HEK293 (cell line): ENCODE data around the gene PCDHGC5.

Experiments used
- CTCF ChIA-PET: fragments of 350-600 bp; formaldehyde crosslinking; extraction: SDS; loops from one replicate; lab custom pipeline; 2021; ENCODE audit warnings: antibody characterized with exemption; lab: Yijun Ruan, JAX
- POLR2A ChIA-PET: fragments of 300-600 bp; formaldehyde crosslinking; extraction: SDS; loops from one replicate; lab custom pipeline; 2020; ENCODE audit warnings: antibody characterized with exemption, inconsistent platforms; lab: Yijun Ruan, JAX
- H3K27ac ChIP-seq: fragments of 200-500 bp; sonication (Bioruptor generic); 2 replicates; pipeline ENCODE4 v1.5.1; 2014; ENCODE audit warnings: low read depth, low read length, control low read depth, inconsistent platforms; ENCODE audit errors: extremely low read depth
- H3K36me3 ChIP-seq, 2 experiments: fragments of 200-500 bp in 1 of 2; sonication (Bioruptor generic) in 1 of 2; 1 replicate in 1 of 2; 2 replicates in 1 of 2; pipeline ENCODE4 v1.5.1; 2014 to 2017; ENCODE audit warnings: inconsistent platforms in 2 of 2, low read length in 2 of 2; ENCODE audit not compliant: control insufficient read depth in 2 of 2, insufficient read depth in 1 of 2
- H3K4me1 ChIP-seq: fragments of 200-500 bp; sonication (Bioruptor generic); 2 replicates; pipeline ENCODE4 v1.5.1; 2014; ENCODE audit warnings: mild to moderate bottlenecking, low read length, inconsistent platforms; ENCODE audit not compliant: control insufficient read depth, insufficient read depth
- H3K4me3 ChIP-seq: 2 replicates; pipeline ENCODE4 v1.5.1; 2011; ENCODE audit warnings: low read depth, mild to moderate bottlenecking, control low read depth, low read length, moderate library complexity
- H3K9me3 ChIP-seq: fragments of 200-500 bp; sonication (Bioruptor generic); 2 replicates; pipeline ENCODE4 v1.5.1; 2014; ENCODE audit warnings: low read depth, low read length, inconsistent platforms; ENCODE audit not compliant: control insufficient read depth, insufficient read depth
- BCL11B ChIP-seq: fragments of 450-650 bp; formaldehyde crosslinking; IDR thresholded peaks from 2 replicates; pipeline ENCODE4 v1.5.1; 2016; ENCODE audit warnings: low read depth, missing biosample characterization, missing genetic modification characterization
- EGR2 ChIP-seq: fragments of 450-650 bp; formaldehyde crosslinking; IDR thresholded peaks from 2 replicates; pipeline ENCODE4 v1.5.1; 2016; ENCODE audit warnings: low read depth, missing biosample characterization, missing genetic modification characterization
- HOXC10 ChIP-seq: sonication (generic); formaldehyde crosslinking; IDR thresholded peaks from 2 replicates; pipeline ENCODE4 v1.8.1; 2023; ENCODE audit warnings: mild to moderate bottlenecking, missing genetic modification reagents
- KLF1 ChIP-seq: fragments of 450-650 bp; formaldehyde crosslinking; IDR thresholded peaks from 2 replicates; pipeline ENCODE4 v1.5.1; 2016; ENCODE audit warnings: missing biosample characterization, missing genetic modification characterization
- SP3 ChIP-seq: fragments of 450-650 bp; formaldehyde crosslinking; IDR thresholded peaks from 2 replicates; pipeline ENCODE4 v1.5.1; 2016; ENCODE audit warnings: missing biosample characterization, missing genetic modification characterization
- SP7 ChIP-seq: fragments of 450-650 bp; formaldehyde crosslinking; IDR thresholded peaks from 2 replicates; pipeline ENCODE4 v1.5.1; 2016; ENCODE audit warnings: missing biosample characterization, missing genetic modification characterization
- ZBTB21 ChIP-seq: fragments of 450-650 bp; formaldehyde crosslinking; IDR thresholded peaks from 2 replicates; pipeline ENCODE4 v1.5.1; 2017; ENCODE audit warnings: missing biosample characterization, missing genetic modification characterization
- ZBTB7A ChIP-seq: fragments of 450-650 bp; formaldehyde crosslinking; IDR thresholded peaks from 2 replicates; pipeline ENCODE4 v1.5.1; 2016; ENCODE audit warnings: low read depth, missing biosample characterization, missing genetic modification characterization
- ZFHX2 ChIP-seq: fragments of 450-650 bp; formaldehyde crosslinking; conservative IDR thresholded peaks from 2 replicates; pipeline ENCODE4 v1.5.1; 2016; ENCODE audit warnings: missing biosample characterization, missing genetic modification characterization
- ZIC2 ChIP-seq: fragments of 450-650 bp; formaldehyde crosslinking; IDR thresholded peaks from 2 replicates; pipeline ENCODE4 v1.5.1; 2016; ENCODE audit warnings: missing biosample characterization, missing genetic modification characterization
- ZNF133 ChIP-seq: fragments of 450-650 bp; formaldehyde crosslinking; IDR thresholded peaks from 2 replicates; pipeline ENCODE4 v1.5.1; 2016; ENCODE audit warnings: missing biosample characterization, missing genetic modification characterization
- ZNF211 ChIP-seq: fragments of 450-650 bp; formaldehyde crosslinking; IDR thresholded peaks from 2 replicates; pipeline ENCODE4 v1.5.1; 2016; ENCODE audit warnings: low read depth, missing biosample characterization, missing genetic modification characterization
- ZNF239 ChIP-seq: fragments of 450-650 bp; formaldehyde crosslinking; IDR thresholded peaks from 2 replicates; pipeline ENCODE4 v1.5.1; 2016; ENCODE audit warnings: missing biosample characterization, missing genetic modification characterization
- ZNF404 ChIP-seq: fragments of 450-650 bp; formaldehyde crosslinking; IDR thresholded peaks from 2 replicates; pipeline ENCODE4 v1.5.1; 2017; ENCODE audit warnings: missing biosample characterization, missing genetic modification characterization
- ZNF501 ChIP-seq: fragments of 450-650 bp; formaldehyde crosslinking; IDR thresholded peaks from 2 replicates; pipeline ENCODE4 v1.5.1; 2016; ENCODE audit warnings: missing biosample characterization, missing genetic modification characterization
- ZNF530 ChIP-seq: fragments of 450-650 bp; formaldehyde crosslinking; IDR thresholded peaks from 2 replicates; pipeline ENCODE4 v1.5.1; 2016; ENCODE audit warnings: low read depth, missing biosample characterization, missing genetic modification characterization
- ZNF707 ChIP-seq: fragments of 450-650 bp; formaldehyde crosslinking; IDR thresholded peaks from 2 replicates; pipeline ENCODE4 v1.5.1; 2016; ENCODE audit warnings: missing biosample characterization, missing genetic modification characterization
- ZNF792 ChIP-seq: fragments of 450-650 bp; formaldehyde crosslinking; IDR thresholded peaks from 2 replicates; pipeline ENCODE4 v1.5.1; 2016; ENCODE audit warnings: missing biosample characterization, missing genetic modification characterization
- ZXDB ChIP-seq: fragments of 450-650 bp; formaldehyde crosslinking; IDR thresholded peaks from 2 replicates; pipeline ENCODE4 v1.5.1; 2016; ENCODE audit warnings: missing biosample characterization, missing genetic modification characterization
- TF ChIP-seq, protein P1 (sequence below): fragments of 450-650 bp; formaldehyde crosslinking; IDR thresholded peaks from 2 replicates; pipeline ENCODE4 v1.5.1; 2017; ENCODE audit warnings: missing biosample characterization, missing genetic modification characterization
- TF ChIP-seq, protein P2 (sequence below): fragments of 450-650 bp; formaldehyde crosslinking; IDR thresholded peaks from 2 replicates; pipeline ENCODE4 v1.5.1; 2016; ENCODE audit warnings: missing biosample characterization, missing genetic modification characterization

Gene PCDHGC5

GRCh38 chr5:141512911-141513626, 24.2 kb downstream of the PCDHGC5 start:
- ChIA-PET CTCF (interaction anchor here (0.5 to 5.8 kb wide), 22 partner anchors 10 to 434 kb away, joined by 3 to 67 read pairs (median 3); partner anchors contain the start of genes PCDHGA11, PCDHGA12, PCDHGA4 and PCDHGC5), POLR2A (interaction anchor here (1.2 to 2.3 kb wide), 2 partner anchors 37 to 38 kb away, joined by 3 to 7 read pairs; no protein-coding TSS in a partner anchor)
- TF ChIP-seq ZNF501, result no peak
- TF ChIP-seq BCL11B (tag by site-specific recombination), result no peak
- no peak for TF ChIP-seq ZIC2
- TF ChIP-seq ZXDB, result no peak
- TF ChIP-seq, protein P1, sequence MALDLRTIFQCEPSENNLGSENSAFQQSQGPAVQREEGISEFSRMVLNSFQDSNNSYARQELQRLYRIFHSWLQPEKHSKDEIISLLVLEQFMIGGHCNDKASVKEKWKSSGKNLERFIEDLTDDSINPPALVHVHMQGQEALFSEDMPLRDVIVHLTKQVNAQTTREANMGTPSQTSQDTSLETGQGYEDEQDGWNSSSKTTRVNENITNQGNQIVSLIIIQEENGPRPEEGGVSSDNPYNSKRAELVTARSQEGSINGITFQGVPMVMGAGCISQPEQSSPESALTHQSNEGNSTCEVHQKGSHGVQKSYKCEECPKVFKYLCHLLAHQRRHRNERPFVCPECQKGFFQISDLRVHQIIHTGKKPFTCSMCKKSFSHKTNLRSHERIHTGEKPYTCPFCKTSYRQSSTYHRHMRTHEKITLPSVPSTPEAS, result no peak
- TF ChIP-seq, protein P2, sequence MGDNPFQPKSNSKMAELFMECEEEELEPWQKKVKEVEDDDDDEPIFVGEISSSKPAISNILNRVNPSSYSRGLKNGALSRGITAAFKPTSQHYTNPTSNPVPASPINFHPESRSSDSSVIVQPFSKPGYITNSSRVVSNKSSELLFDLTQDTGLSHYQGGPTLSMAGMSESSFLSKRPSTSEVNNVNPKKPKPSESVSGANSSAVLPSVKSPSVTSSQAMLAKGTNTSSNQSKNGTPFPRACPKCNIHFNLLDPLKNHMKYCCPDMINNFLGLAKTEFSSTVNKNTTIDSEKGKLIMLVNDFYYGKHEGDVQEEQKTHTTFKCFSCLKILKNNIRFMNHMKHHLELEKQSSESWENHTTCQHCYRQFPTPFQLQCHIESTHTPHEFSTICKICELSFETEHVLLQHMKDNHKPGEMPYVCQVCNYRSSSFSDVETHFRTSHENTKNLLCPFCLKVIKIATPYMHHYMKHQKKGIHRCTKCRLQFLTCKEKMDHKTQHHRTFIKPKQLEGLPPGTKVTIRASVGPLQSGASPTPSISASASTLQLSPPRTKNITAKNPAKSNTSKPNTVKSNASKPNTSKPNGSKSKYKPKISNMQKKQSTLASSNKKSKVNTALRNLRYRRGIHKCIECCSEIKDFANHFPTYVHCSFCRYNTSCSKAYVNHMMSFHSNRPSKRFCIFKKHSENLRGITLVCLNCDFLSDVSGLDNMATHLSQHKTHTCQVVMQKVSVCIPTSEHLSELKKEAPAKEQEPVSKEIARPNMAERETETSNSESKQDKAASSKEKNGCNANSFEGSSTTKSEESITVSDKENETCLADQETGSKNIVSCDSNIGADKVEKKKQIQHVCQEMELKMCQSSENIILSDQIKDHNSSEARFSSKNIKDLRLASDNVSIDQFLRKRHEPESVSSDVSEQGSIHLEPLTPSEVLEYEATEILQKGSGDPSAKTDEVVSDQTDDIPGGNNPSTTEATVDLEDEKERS (tag by site-specific recombination), result no peak
- TF ChIP-seq SP7, result no peak
- no peaks in the 10 kb centered on the region; the same call in 1 of the 2 replicates for H3K4me1 ChIP-seq
- no peaks in the 10 kb centered on the region for H3K9me3 ChIP-seq
- no peak overlapping the region for H3K4me3 ChIP-seq
- H3K27ac ChIP-seq, result no peak overlapping the region
- peaks cover 0 to 45% of the 10 kb centered on the region in 2 experiments; a peak in 1 of 3 replicates for H3K36me3 ChIP-seq

- Histone ChIP-seq H3K27ac (no peak overlapping the region), H3K4me3 (no peak overlapping the region), H3K9me3 (no peaks in the 10 kb centered on the region), H3K4me1 (no peaks in the 10 kb centered on the region; the same call in 1 of the 2 replicates), H3K36me3 (peaks cover 4 to 50% of the 10 kb centered on the region in 2 experiments; a peak in 2 of 3 replicates)
- ChIA-PET POLR2A (interaction anchor here (1.2 to 2.3 kb wide), 2 partner anchors 37 to 39 kb away, joined by 3 to 7 read pairs; no protein-coding TSS in a partner anchor), CTCF (interaction anchor here (0.6 to 5.8 kb wide), 10 partner anchors 10 to 658 kb away, joined by 3 to 67 read pairs (median 4); partner anchors contain the start of genes PCDHGA11 and PCDHGC5)
- TF ChIP-seq ZNF211 (tag by site-specific recombination) (no peak), ZBTB7A (tag by site-specific recombination) (no peak), ZNF133 (tag by site-specific recombination) (no peak), HOXC10 (CRISPR knock-in tag) (no peak), ZFHX2 (tag by site-specific recombination) (peak; percentile 31; the same call in 1 of the 2 replicates), SP3 (no peak), ZNF404 (tag by site-specific recombination) (no peak), EGR2 (tag by site-specific recombination) (peak; percentile 25; the same call in 1 of the 2 replicates), ZNF530 (no peak), ZNF707 (no peak), ZNF792 (tag by site-specific recombination) (no peak), ZNF239 (tag by site-specific recombination) (no peak), KLF1 (tag by site-specific recombination) (peak; percentile 53), ZBTB21 (tag by site-specific recombination) (no peak), SP7 (peak; percentile 44; the same call in 1 of the 2 replicates)
Measured at GRCh38 chr5:141513627-141514329, 24.9 kb downstream of the PCDHGC5 start.
